Measurements from ENCODE around the gene PCDHA13. TPM values are rescaled to one million over a fixed set of nuclear protein-coding genes. Genes with fewer than 3 reads are reported as not detected.
A peak's percentile ranks its signal among the peaks of the same experiment; 100 is the strongest.
"Not testable (repeated sequence)": the region's sequence is repeated elsewhere in the genome, so short reads cannot be mapped to it uniquely, and the experiment has no call there.

The PCDHA13 gene
- total RNA-seq, 4 donors from 2014 or later: 0.66 to 3.0 (median 1.7) TPM

- Histone ChIP-seq H3K36me3 (no peaks in the 10 kb centered on the region), H3K27ac (no peak within 1 kb of the TSS), H3K9me3 (peaks cover 0 to 50% (median under 1%) of the 10 kb centered on the region in 4 donors), H3K4me1 (no peaks in the 10 kb centered on the region), H3K27me3 (no peaks in the 10 kb centered on the region), H3K4me3 (peak within 1 kb of the TSS in 1 of 4 donors; percentile 37)
- TF ChIP-seq EP300 (IDR thresholded peaks at IDR 0.05): no peak
- peak in 3 of 5 experiments; percentile 12 to 27 (median 21) for TF ChIP-seq CTCF (IDR thresholded peaks at IDR 0.05)
- no peak for DNase-seq (ENCODE audit: low spot score in 2 of 2)
- WGBS, 2 donors: 15 to 27% methylated on average over 40 to 41 of the region's 41 CpGs
Measured at GRCh38 chr5:140868721-140869554, 13.0 kb upstream of the PCDHA13 start, which contains the start of gene PCDHA11. PCDHA11 (plus strand) TSS chr5:140868957; CDS start chr5:140869104, 147 bp downstream.

GRCh38 chr5:140869555-140869886, 12.4 kb upstream of the PCDHA13 start:
- Histone ChIP-seq H3K27ac (no peak overlapping the region), H3K27me3 (no peaks in the 10 kb centered on the region), H3K4me1 (no peaks in the 10 kb centered on the region), H3K36me3 (no peaks in the 10 kb centered on the region), H3K9me3 (peaks cover 0 to 47% (median 3%) of the 10 kb centered on the region in 4 donors), H3K4me3 (peak overlapping the region in 1 of 4 donors; percentile 37)
- DNase-seq (ENCODE audit: low spot score in 2 of 2): no peak
- WGBS, 2 donors: 63 to 67% methylated on average over 5 of the region's 5 CpGs
- TF ChIP-seq CTCF (IDR thresholded peaks at IDR 0.05) (no peak), POLR2A (IDR thresholded peaks at IDR 0.05) (no peak), EP300 (IDR thresholded peaks at IDR 0.05) (no peak)

GRCh38 chr5:140870221-140871201, 11.4 kb upstream of the PCDHA13 start:
- H3K36me3 ChIP-seq: no peaks in the 10 kb centered on the region
- H3K27me3 ChIP-seq: no peaks in the 10 kb centered on the region
- no peak overlapping the region for H3K4me3 ChIP-seq
- WGBS, 2 donors: 45 to 56% methylated on average over 83 to 110 of the region's 114 CpGs
- TF ChIP-seq CTCF (IDR thresholded peaks at IDR 0.05) (no peak), POLR2A (IDR thresholded peaks at IDR 0.05) (no peak), EP300 (IDR thresholded peaks at IDR 0.05) (no peak)
- no peak overlapping the region for H3K27ac ChIP-seq
- H3K9me3 ChIP-seq: peaks cover 0 to 48% (median 4%) of the 10 kb centered on the region in 4 donors
- no peak for DNase-seq (ENCODE audit: low spot score in 2 of 2)
- no peaks in the 10 kb centered on the region for H3K4me1 ChIP-seq

GRCh38 chr5:140875085-140876065, 6.5 kb upstream of the PCDHA13 start, which contains the start of gene PCDHA12:
PCDHA12 (plus strand) TSS chr5:140875308; CDS start chr5:140875473, 165 bp downstream.
- Histone ChIP-seq H3K27ac (no peak within 1 kb of the TSS), H3K4me3 (peak within 1 kb of the TSS in 1 of 4 donors; percentile 39), H3K36me3 (no peaks in the 10 kb centered on the region), H3K4me1 (no peaks in the 10 kb centered on the region), H3K9me3 (peaks cover 0 to 47% (median 8%) of the 10 kb centered on the region in 4 donors), H3K27me3 (no peaks in the 10 kb centered on the region)
- 17 to 18% methylated on average over 47 of the region's 47 CpGs for WGBS, 2 donors
- TF ChIP-seq CTCF (IDR thresholded peaks at IDR 0.05) (no peak), POLR2A (IDR thresholded peaks at IDR 0.05) (no peak), EP300 (IDR thresholded peaks at IDR 0.05) (no peak)
- DNase-seq (ENCODE audit: low spot score in 2 of 2): no peak

GRCh38 chr5:140876541-140877261, 5.2 kb upstream of the PCDHA13 start:
- H3K4me1 ChIP-seq; H3K36me3 ChIP-seq; DNase-seq (ENCODE audit: low spot score in 2 of 2); H3K27ac ChIP-seq; H3K27me3 ChIP-seq; H3K4me3 ChIP-seq: not testable (repeated sequence)
- H3K9me3 ChIP-seq: peaks cover 0 to 47% (median 9%) of the 10 kb centered on the region in 4 donors
- WGBS, 2 donors: 49 to 52% methylated on average over 43 to 67 of the region's 80 CpGs
